ENCODE measurements around the gene BRD2. TPM values are rescaled to one million over a fixed set of nuclear protein-coding genes. Genes with fewer than 3 reads are reported as not detected.

Gene BRD2
- total RNA-seq, 1 experiment from 2014 or later = 222 TPM

GRCh38 chr6:32936239-32937152 is 31.9 kb upstream of the BRD2 start (continued):
- TF ChIP-seq, protein P1, sequence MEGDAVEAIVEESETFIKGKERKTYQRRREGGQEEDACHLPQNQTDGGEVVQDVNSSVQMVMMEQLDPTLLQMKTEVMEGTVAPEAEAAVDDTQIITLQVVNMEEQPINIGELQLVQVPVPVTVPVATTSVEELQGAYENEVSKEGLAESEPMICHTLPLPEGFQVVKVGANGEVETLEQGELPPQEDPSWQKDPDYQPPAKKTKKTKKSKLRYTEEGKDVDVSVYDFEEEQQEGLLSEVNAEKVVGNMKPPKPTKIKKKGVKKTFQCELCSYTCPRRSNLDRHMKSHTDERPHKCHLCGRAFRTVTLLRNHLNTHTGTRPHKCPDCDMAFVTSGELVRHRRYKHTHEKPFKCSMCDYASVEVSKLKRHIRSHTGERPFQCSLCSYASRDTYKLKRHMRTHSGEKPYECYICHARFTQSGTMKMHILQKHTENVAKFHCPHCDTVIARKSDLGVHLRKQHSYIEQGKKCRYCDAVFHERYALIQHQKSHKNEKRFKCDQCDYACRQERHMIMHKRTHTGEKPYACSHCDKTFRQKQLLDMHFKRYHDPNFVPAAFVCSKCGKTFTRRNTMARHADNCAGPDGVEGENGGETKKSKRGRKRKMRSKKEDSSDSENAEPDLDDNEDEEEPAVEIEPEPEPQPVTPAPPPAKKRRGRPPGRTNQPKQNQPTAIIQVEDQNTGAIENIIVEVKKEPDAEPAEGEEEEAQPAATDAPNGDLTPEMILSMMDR (IDR thresholded peaks at IDR 0.05) = no peak

- ATAC-seq (no peak), DNase-seq (ENCODE audit: low spot score) (no peak)
- ChIA-PET CTCF (interaction anchor here (0.6 to 6.8 kb wide), 2 partner anchors 15 to 99 kb away, joined by 5 to 162 read pairs; partner anchors contain the start of genes HLA-DMA and TAP2), POLR2A (no interaction called here)
- Mint-ChIP-seq H3K9me3 (no peaks in the 10 kb centered on the region), H3K4me1 (peaks cover 13% of the 10 kb centered on the region), H3K27ac (no peak overlapping the region), H3K36me3 (no peaks in the 10 kb centered on the region), H3K4me3 (no peak overlapping the region), H3K27me3 (ENCODE audit: low read depth) (peaks cover 24% of the 10 kb centered on the region)
- TF ChIP-seq ATF6 (CRISPR knock-in tag; IDR thresholded peaks at IDR 0.05) = no peak
- TF ChIP-seq NR3C1 (CRISPR knock-in tag; conservative IDR thresholded peaks at IDR 0.05; ENCODE audit: low read depth) = no peak
- no peak for TF ChIP-seq FOXJ3 (CRISPR knock-in tag; IDR thresholded peaks at IDR 0.05; ENCODE audit: borderline replicate concordance)
- TF ChIP-seq MAX (CRISPR knock-in tag; IDR thresholded peaks at IDR 0.05) = no peak
- no peak for TF ChIP-seq E2F1 (CRISPR knock-in tag; IDR thresholded peaks at IDR 0.05)
- TF ChIP-seq ELF4 (CRISPR knock-in tag; IDR thresholded peaks at IDR 0.05; ENCODE audit: low read depth) = no peak
- no peak for TF ChIP-seq ZNF423 (CRISPR knock-in tag; IDR thresholded peaks at IDR 0.05)
- no peak for TF ChIP-seq ETV6 (CRISPR knock-in tag; IDR thresholded peaks at IDR 0.05)
- TF ChIP-seq CBFB (CRISPR knock-in tag; IDR thresholded peaks at IDR 0.05; ENCODE audit: low read depth) = no peak
- TF ChIP-seq, protein P2, sequence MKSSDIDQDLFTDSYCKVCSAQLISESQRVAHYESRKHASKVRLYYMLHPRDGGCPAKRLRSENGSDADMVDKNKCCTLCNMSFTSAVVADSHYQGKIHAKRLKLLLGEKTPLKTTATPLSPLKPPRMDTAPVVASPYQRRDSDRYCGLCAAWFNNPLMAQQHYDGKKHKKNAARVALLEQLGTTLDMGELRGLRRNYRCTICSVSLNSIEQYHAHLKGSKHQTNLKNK (CRISPR knock-in tag; IDR thresholded peaks at IDR 0.05) = no peak
- TF ChIP-seq, protein P3, sequence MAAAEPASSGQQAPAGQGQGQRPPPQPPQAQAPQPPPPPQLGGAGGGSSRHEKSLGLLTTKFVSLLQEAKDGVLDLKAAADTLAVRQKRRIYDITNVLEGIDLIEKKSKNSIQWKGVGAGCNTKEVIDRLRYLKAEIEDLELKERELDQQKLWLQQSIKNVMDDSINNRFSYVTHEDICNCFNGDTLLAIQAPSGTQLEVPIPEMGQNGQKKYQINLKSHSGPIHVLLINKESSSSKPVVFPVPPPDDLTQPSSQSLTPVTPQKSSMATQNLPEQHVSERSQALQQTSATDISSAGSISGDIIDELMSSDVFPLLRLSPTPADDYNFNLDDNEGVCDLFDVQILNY (CRISPR knock-in tag; IDR thresholded peaks at IDR 0.05) = no peak
- TF ChIP-seq RELA (CRISPR knock-in tag; IDR thresholded peaks at IDR 0.05; ENCODE audit: borderline replicate concordance) = no peak
- no peak for TF ChIP-seq SOX15 (CRISPR knock-in tag; IDR thresholded peaks at IDR 0.05)
- TF ChIP-seq NR2C2 (CRISPR knock-in tag; IDR thresholded peaks at IDR 0.05) = no peak
Measured at GRCh38 chr6:32937230-32937633, 31.2 kb upstream of the BRD2 start.

DNA sequence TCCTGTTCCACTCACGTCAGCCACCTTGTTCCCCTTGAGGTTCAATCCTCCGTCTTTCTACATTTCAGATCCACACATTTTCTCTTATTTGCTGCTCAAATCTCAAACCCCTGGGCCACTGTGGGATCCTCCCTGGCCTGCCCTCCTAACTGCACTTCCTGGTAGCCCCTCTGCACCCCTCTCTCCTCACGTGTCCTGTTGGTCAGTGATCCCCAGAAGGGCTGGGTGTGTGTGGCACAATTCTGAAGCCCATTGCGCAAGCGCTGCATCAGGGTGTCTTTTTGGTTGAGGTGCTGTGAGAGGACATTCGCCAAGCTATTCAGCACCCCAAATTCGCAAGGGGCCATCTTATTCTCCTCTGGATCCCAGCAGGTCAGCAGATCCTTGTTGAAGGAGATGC is 29.9 kb upstream of the BRD2 start:
- no peaks in the 10 kb centered on the region for H3K36me3 Mint-ChIP-seq
- DNase-seq (ENCODE audit: low spot score) (no peak), ATAC-seq (no peak)
- POLR2A ChIA-PET = no interaction called here
- no peak overlapping the region for H3K4me3 Mint-ChIP-seq
- H3K4me1 Mint-ChIP-seq = peaks cover 13% of the 10 kb centered on the region
- no peak overlapping the region for H3K27ac Mint-ChIP-seq
- TF ChIP-seq ZNF396 (CRISPR knock-in tag; IDR thresholded peaks at IDR 0.05; ENCODE audit: borderline replicate concordance) (no peak), GRHL2 (CRISPR knock-in tag; IDR thresholded peaks at IDR 0.05; ENCODE audit: insufficient replicate concordance, severe bottlenecking) (no peak)
- CTCF ChIA-PET = interaction anchor here (1.0 to 6.8 kb wide), 3 partner anchors 14 to 46 kb away, joined by 3 to 162 read pairs (median 9); partner anchors contain the start of gene HLA-DMA
- peaks cover 24% of the 10 kb centered on the region for H3K27me3 Mint-ChIP-seq (ENCODE audit: low read depth)
- no peaks in the 10 kb centered on the region for H3K9me3 Mint-ChIP-seq

All from WTC11 (cell line).